Nephron progenitor cell (in vitro differentiated cells): ENCODE measurements around the gene UAP1L1.
"Not testable (repeated sequence)": the region's sequence is repeated elsewhere in the genome, so short reads cannot be mapped to it uniquely, and the experiment has no call there.

Source experiments
- DNase-seq: peaks from one replicate; pipeline ENCODE4 v3.0.0; 2021
- H3K27ac Mint-ChIP-seq: 2 replicates; pipeline ENCODE4 v1.8.0; 2021; ENCODE audit warnings: mild to moderate bottlenecking, moderate library complexity, mixed read lengths
- H3K27me3 Mint-ChIP-seq: 2 replicates; pipeline ENCODE4 v1.8.0; 2021; ENCODE audit warnings: mild to moderate bottlenecking, low read depth, mixed read lengths; ENCODE audit not compliant: poor library complexity
- H3K36me3 Mint-ChIP-seq: 2 replicates; pipeline ENCODE4 v1.8.0; 2021; ENCODE audit warnings: low read depth, mixed read lengths
- H3K4me1 Mint-ChIP-seq: 2 replicates; pipeline ENCODE4 v1.8.0; 2021; ENCODE audit warnings: mixed read lengths
- H3K4me3 Mint-ChIP-seq: 2 replicates; pipeline ENCODE4 v1.8.0; 2021; ENCODE audit warnings: mild to moderate bottlenecking, moderate library complexity, mixed read lengths
- H3K9me3 Mint-ChIP-seq: 2 replicates; pipeline ENCODE4 v1.8.0; 2021; ENCODE audit warnings: mild to moderate bottlenecking, moderate library complexity, mixed read lengths
- TF ChIP-seq, protein P1 (sequence below): fragments of 200-600 bp; sonication (generic); IDR thresholded peaks from 2 replicates; pipeline ENCODE4 v1.5.0; 2021; ENCODE audit warnings: antibody characterized with exemption

UAP1L1 gene

GRCh38 chr9:137055385-137056364 is 21.6 kb upstream of the UAP1L1 start:
- Mint-ChIP-seq H3K4me1 (no peaks in the 10 kb centered on the region), H3K27me3 (peaks cover 89% of the 10 kb centered on the region), H3K36me3 (no peaks in the 10 kb centered on the region), H3K9me3 (no peaks in the 10 kb centered on the region), H3K27ac (no peak overlapping the region), H3K4me3 (no peak overlapping the region)
- no peak for DNase-seq
- TF ChIP-seq, protein P1, sequence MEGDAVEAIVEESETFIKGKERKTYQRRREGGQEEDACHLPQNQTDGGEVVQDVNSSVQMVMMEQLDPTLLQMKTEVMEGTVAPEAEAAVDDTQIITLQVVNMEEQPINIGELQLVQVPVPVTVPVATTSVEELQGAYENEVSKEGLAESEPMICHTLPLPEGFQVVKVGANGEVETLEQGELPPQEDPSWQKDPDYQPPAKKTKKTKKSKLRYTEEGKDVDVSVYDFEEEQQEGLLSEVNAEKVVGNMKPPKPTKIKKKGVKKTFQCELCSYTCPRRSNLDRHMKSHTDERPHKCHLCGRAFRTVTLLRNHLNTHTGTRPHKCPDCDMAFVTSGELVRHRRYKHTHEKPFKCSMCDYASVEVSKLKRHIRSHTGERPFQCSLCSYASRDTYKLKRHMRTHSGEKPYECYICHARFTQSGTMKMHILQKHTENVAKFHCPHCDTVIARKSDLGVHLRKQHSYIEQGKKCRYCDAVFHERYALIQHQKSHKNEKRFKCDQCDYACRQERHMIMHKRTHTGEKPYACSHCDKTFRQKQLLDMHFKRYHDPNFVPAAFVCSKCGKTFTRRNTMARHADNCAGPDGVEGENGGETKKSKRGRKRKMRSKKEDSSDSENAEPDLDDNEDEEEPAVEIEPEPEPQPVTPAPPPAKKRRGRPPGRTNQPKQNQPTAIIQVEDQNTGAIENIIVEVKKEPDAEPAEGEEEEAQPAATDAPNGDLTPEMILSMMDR, result no peak

- H3K27ac Mint-ChIP-seq, result no peak overlapping the region
- no peaks in the 10 kb centered on the region for H3K9me3 Mint-ChIP-seq
- DNase-seq, result no peak
- H3K4me1 Mint-ChIP-seq, result no peaks in the 10 kb centered on the region
- H3K4me3 Mint-ChIP-seq, result no peak overlapping the region
- no peaks in the 10 kb centered on the region for H3K36me3 Mint-ChIP-seq
- peaks cover 89% of the 10 kb centered on the region for H3K27me3 Mint-ChIP-seq
- TF ChIP-seq, protein P1, result no peak
Observed at GRCh38 chr9:137056739-137057415, 20.4 kb upstream of the UAP1L1 start.

DNA sequence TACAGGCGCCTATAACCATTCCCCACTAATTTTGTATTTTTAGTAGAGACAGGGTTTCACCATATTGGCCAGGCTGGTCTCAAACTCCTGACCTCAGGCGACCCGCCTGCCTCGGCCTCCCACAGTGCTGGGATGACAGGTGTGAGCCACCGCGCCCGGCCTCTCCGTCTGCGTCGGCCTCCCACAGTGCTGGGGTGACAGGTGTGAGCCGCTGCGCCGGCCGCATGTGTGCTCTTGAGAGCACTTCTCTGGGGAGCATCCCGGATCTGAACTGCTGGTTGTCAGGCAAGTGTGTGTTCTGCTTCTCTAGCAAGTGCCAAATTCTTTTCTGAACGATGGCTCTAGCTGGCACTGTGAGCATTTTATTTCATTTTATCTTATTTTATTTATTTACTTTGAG is 19.8 kb upstream of the UAP1L1 start:
- DNase-seq, result no peak
- Mint-ChIP-seq H3K27me3 (peaks cover 87% of the 10 kb centered on the region), H3K36me3 (no peaks in the 10 kb centered on the region), H3K27ac (no peak overlapping the region), H3K9me3 (no peaks in the 10 kb centered on the region), H3K4me1 (no peaks in the 10 kb centered on the region), H3K4me3 (no peak overlapping the region)
- TF ChIP-seq, protein P1, result no peak

DNA sequence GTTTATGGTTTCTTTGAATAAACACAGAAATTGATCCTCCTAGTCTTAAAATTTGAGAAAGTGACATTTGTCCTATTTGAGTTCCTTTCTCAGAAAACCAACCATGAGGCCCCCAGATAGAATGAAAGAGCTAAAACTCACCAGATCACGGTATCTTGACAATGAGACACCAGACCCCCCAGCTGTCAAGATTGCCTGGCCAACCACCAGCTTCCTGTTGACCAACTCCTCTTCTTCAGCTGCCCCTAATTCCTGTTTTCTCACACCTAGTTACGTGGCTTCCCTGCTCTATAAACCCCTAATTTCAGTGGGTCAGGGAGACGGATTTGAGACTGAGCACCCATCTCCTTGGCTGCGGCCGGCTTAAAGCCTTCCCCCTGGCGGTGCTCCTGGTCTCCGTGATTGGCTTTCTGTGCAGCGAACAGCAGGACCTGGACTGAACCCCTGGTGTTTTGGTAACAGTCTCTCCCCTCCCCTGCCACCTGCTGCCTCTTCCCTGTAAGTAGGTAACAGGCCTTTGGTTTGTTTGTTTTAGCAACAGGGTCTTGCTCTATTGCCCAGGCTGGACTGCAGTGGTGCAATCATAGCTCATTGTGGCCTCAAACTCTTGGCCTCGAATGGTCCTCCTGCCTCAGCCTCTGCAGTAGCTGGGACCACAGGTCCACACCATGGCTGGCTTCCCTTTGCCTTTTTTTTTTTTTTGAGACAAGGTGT is 18.6 kb upstream of the UAP1L1 start:
- no peak for DNase-seq
- H3K27me3 Mint-ChIP-seq, result peaks cover 79% of the 10 kb centered on the region
- no peaks in the 10 kb centered on the region for H3K4me1 Mint-ChIP-seq
- TF ChIP-seq, protein P1, result no peak
- H3K36me3 Mint-ChIP-seq, result no peaks in the 10 kb centered on the region
- H3K4me3 Mint-ChIP-seq, result no peak overlapping the region
- H3K27ac Mint-ChIP-seq, result no peak overlapping the region
- no peaks in the 10 kb centered on the region for H3K9me3 Mint-ChIP-seq

DNA sequence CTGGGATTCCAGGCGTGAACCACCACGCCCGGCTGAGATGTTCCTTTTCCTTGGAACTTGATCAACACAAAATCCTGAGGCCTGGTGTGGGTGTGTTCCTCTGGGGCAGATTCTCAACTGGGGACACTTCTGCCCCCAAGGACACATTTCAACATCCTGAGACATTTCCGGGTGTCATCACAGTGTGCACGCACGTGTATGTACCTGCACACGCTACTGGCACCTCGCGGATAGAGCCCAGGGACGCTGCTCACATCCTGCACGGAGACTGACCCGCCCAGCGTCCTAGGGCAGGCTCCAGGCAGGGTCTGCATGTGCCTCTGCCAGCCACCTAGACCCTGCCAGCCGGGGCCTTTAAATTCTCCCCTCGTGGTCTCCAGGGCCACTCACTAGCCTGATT is 14.9 kb upstream of the UAP1L1 start:
- Mint-ChIP-seq H3K27ac (no peak overlapping the region), H3K27me3 (peaks cover 45% of the 10 kb centered on the region), H3K4me1 (no peaks in the 10 kb centered on the region), H3K4me3 (no peak overlapping the region), H3K36me3 (no peaks in the 10 kb centered on the region), H3K9me3 (no peaks in the 10 kb centered on the region)
- TF ChIP-seq, protein P1, result no peak
- no peak for DNase-seq

GRCh38 chr9:137062798-137063197 is 14.5 kb upstream of the UAP1L1 start:
- peaks cover 41% of the 10 kb centered on the region for H3K27me3 Mint-ChIP-seq
- H3K9me3 Mint-ChIP-seq, DNase-seq, H3K4me3 Mint-ChIP-seq, H3K36me3 Mint-ChIP-seq, H3K4me1 Mint-ChIP-seq, H3K27ac Mint-ChIP-seq: not testable (repeated sequence)
